Measurements from ENCODE around the gene TNP1. TPM values are rescaled to one million over a fixed set of nuclear protein-coding genes. Genes with fewer than 3 reads are reported as not detected.

The TNP1 gene
- total and polyA plus RNA-seq, 2 donors, result 0.57 to 3.4 TPM

DNA sequence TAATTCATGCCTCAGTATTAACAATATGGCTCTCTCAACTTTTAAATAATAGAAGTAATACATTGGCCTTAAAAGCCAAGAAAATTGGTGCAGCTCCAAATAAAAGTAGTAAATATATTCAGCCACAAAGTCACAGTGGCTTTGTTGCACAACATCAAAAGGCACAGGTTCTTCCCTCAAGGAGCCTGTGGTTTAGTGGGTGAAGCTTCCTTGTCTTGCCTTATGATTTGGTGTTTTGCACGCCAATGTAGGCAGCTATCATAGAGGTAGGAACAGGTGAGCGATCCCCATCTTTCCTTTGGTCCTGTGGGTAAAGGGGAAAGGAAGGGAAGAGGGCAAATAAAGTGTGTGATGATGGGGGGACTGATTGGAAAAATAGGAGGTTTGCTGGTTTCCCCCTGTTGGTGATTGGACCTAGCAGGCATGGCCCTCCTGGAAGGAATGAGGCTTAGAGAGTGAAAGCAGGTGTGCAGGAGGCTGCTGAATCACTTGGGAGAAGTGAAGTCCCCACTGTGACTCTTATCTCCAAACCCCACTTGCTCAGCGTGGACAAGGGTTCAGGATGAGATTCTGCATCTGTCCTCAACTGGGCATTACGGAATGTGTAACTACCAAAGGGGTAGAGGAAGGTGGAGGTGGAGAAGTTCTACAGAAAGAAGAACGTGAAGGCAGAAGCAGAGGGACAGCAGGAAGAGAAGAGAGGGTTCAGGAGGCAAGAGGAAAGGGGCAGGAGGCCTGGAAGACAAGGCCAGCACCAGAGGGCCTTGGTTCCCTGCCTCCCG, 20.1 kb upstream of the TNP1 start:
- Histone ChIP-seq H3K4me1 (ENCODE audit: control insufficient read depth in 2 of 2, insufficient read depth in 2 of 2, low read length in 2 of 2) (peaks cover 7 to 29% of the 10 kb centered on the region in 2 donors), H3K27me3 (ENCODE audit: control insufficient read depth in 2 of 2, insufficient read depth in 1 of 2, low read length in 1 of 2) (no peaks in the 10 kb centered on the region), H3K4me3 (ENCODE audit: low read length in 2 of 2) (no peak overlapping the region), H3K36me3 (ENCODE audit: control insufficient read depth in 2 of 2, insufficient read depth in 2 of 2, low read length in 1 of 2) (no peaks in the 10 kb centered on the region), H3K27ac (ENCODE audit: low read depth in 1 of 2, low read length in 1 of 2) (peak overlapping the region; percentile 28 to 31), H3K9me3 (ENCODE audit: control insufficient read depth in 2 of 2, insufficient read depth in 1 of 2, low read length in 1 of 2) (peaks cover 0 to 3% of the 10 kb centered on the region in 2 donors)
- 58% methylated on average over 6 of the region's 6 CpGs for WGBS
- peak in 2 of 9 donors; percentile 24 to 47 for DNase-seq (ENCODE audit: low read depth in 6 of 9, low spot score in 9 of 9)

DNA sequence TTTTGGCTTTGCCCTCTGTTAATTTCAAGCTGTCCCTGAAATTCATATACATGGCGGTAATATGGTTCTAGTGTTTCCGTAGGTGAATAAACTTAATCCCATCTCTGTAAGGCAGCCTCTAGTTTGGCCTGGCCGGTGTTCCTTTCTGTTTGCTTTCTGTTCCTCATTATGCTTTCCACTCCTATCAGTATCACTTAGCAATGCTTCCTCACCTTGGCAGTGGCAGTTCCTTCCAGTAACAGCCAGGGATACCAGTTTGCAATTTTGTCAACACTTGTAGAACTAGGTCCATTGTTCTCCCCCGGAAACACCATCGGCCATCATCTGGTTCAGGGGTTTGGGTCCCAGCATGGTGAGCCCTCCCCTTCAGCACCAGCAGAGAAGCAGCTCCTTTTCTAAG, 18.2 kb upstream of the TNP1 start:
- Histone ChIP-seq H3K4me3 (ENCODE audit: low read length in 2 of 2) (no peak overlapping the region), H3K27ac (ENCODE audit: low read depth in 1 of 2, low read length in 1 of 2) (no peak overlapping the region), H3K4me1 (ENCODE audit: control insufficient read depth in 2 of 2, insufficient read depth in 2 of 2, low read length in 2 of 2) (peaks cover 7 to 29% of the 10 kb centered on the region in 2 donors), H3K36me3 (ENCODE audit: control insufficient read depth in 2 of 2, insufficient read depth in 2 of 2, low read length in 1 of 2) (no peaks in the 10 kb centered on the region), H3K27me3 (ENCODE audit: control insufficient read depth in 2 of 2, insufficient read depth in 1 of 2, low read length in 1 of 2) (no peaks in the 10 kb centered on the region), H3K9me3 (ENCODE audit: control insufficient read depth in 2 of 2, insufficient read depth in 1 of 2, low read length in 1 of 2) (no peaks in the 10 kb centered on the region)
- DNase-seq (ENCODE audit: low read depth in 6 of 9, low spot score in 9 of 9), result no peak
- WGBS, result 97% methylated on average over 5 of the region's 5 CpGs

DNA sequence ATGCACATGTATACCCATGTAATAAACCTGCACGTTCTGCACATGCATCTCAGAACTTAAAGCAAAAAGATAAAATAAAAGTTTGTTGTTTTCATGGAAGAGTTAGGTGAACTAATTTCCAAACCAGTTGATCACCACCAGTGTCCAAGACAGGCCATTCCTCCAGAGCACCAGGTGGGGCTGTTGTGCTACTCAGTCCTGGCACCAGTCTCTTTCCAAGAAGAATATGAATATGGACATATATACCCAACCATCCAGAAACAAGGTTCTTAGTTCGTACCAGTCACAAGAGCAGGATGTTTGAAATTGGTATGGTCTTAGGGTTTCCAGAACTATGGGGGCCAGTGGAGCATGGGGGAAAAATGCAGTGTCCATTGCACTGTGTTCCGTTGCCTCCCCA, 17.2 kb upstream of the TNP1 start:
- Histone ChIP-seq H3K36me3 (ENCODE audit: control insufficient read depth in 2 of 2, insufficient read depth in 2 of 2, low read length in 1 of 2) (no peaks in the 10 kb centered on the region), H3K4me1 (ENCODE audit: control insufficient read depth in 2 of 2, insufficient read depth in 2 of 2, low read length in 2 of 2) (peaks cover 7 to 29% of the 10 kb centered on the region in 2 donors), H3K9me3 (ENCODE audit: control insufficient read depth in 2 of 2, insufficient read depth in 1 of 2, low read length in 1 of 2) (no peaks in the 10 kb centered on the region), H3K27ac (ENCODE audit: low read depth in 1 of 2, low read length in 1 of 2) (no peak overlapping the region), H3K4me3 (ENCODE audit: low read length in 2 of 2) (no peak overlapping the region), H3K27me3 (ENCODE audit: control insufficient read depth in 2 of 2, insufficient read depth in 1 of 2, low read length in 1 of 2) (no peaks in the 10 kb centered on the region)
- 94% methylated on average over 3 of the region's 3 CpGs for WGBS
- DNase-seq (ENCODE audit: low read depth in 6 of 9, low spot score in 9 of 9), result no peak

DNA sequence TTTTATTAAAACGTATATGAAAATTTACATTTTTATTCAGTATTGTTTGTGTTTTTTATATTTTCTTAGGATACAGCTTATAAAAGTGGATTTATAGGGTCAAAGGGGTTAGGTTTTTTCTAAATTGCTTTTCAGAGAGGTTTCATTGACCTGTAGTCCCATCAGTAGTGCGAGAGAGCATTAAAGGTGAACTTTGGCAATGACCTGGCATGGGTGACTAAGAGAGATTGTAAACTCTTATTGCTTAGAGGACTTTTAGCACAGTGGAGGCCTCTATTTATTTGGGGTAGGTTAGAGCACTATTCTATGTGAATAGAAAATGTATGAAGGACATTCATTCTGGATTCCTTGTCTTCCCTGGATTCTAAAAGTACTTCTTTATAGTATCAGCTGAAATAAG, 16.0 kb upstream of the TNP1 start:
- Histone ChIP-seq H3K4me1 (ENCODE audit: control insufficient read depth in 2 of 2, insufficient read depth in 2 of 2, low read length in 2 of 2) (peaks cover 7 to 22% of the 10 kb centered on the region in 2 donors), H3K9me3 (ENCODE audit: control insufficient read depth in 2 of 2, insufficient read depth in 1 of 2, low read length in 1 of 2) (no peaks in the 10 kb centered on the region), H3K4me3 (ENCODE audit: low read length in 2 of 2) (no peak overlapping the region), H3K27ac (ENCODE audit: low read depth in 1 of 2, low read length in 1 of 2) (no peak overlapping the region), H3K27me3 (ENCODE audit: control insufficient read depth in 2 of 2, insufficient read depth in 1 of 2, low read length in 1 of 2) (no peaks in the 10 kb centered on the region), H3K36me3 (ENCODE audit: control insufficient read depth in 2 of 2, insufficient read depth in 2 of 2, low read length in 1 of 2) (no peaks in the 10 kb centered on the region)
- no peak for DNase-seq (ENCODE audit: low read depth in 6 of 9, low spot score in 9 of 9)
- WGBS, result 97% methylated on average over 2 of the region's 2 CpGs

DNA sequence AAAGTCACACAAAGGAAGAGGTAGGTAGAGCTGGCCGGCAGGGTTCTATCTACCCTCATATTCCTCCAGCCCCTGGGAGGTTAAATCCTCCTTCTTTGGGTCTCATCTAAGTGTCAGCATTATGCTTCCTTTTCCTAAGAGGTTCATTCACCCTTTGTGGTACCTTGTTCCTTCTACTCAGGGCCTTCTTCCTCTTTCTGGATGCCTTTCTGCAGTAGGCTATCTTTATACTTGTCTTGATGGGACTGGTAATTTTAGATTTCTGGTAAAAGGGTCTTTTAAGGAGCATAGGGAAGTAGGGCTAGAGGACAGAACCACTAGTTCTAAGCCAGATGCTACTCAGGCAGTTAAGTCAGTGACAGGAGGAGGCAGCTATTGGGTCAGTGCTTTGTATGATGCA, 13.7 kb upstream of the TNP1 start:
- no peak overlapping the region for H3K27ac ChIP-seq (ENCODE audit: low read depth in 1 of 2, low read length in 1 of 2)
- H3K9me3 ChIP-seq (ENCODE audit: control insufficient read depth in 2 of 2, insufficient read depth in 1 of 2, low read length in 1 of 2), result no peaks in the 10 kb centered on the region
- H3K36me3 ChIP-seq (ENCODE audit: control insufficient read depth in 2 of 2, insufficient read depth in 2 of 2, low read length in 1 of 2), result no peaks in the 10 kb centered on the region
- H3K4me3 ChIP-seq (ENCODE audit: low read length in 2 of 2), result no peak overlapping the region
- H3K27me3 ChIP-seq (ENCODE audit: control insufficient read depth in 2 of 2, insufficient read depth in 1 of 2, low read length in 1 of 2), result no peaks in the 10 kb centered on the region
- peaks cover 0 to under 1% of the 10 kb centered on the region in 2 donors for H3K4me1 ChIP-seq (ENCODE audit: control insufficient read depth in 2 of 2, insufficient read depth in 2 of 2, low read length in 2 of 2)
- no peak for DNase-seq (ENCODE audit: low read depth in 6 of 9, low spot score in 9 of 9)
- WGBS, result 49% methylated on average over 1 of the region's 1 CpG

DNA sequence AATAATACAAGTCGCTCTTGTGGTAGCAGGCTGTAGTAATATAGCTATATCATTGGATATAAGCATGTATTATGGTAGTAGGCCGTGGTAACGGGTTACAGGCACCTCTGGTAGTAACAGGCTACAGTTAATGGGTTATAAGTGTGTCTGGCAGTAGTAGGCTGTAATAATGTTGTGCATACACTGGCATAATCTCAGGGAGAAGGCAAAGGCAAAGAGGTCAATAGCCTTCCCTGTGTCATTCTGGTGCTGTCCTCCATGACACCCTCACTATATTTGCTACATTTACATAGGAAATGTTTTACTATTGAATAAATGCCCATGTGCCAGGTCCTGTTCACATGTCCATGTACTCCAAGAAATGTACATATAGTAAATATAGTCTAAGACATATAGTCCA, 12.8 kb upstream of the TNP1 start:
- Histone ChIP-seq H3K9me3 (ENCODE audit: control insufficient read depth in 2 of 2, insufficient read depth in 1 of 2, low read length in 1 of 2) (no peaks in the 10 kb centered on the region), H3K4me3 (ENCODE audit: low read length in 2 of 2) (no peak overlapping the region), H3K27ac (ENCODE audit: low read depth in 1 of 2, low read length in 1 of 2) (no peak overlapping the region), H3K36me3 (ENCODE audit: control insufficient read depth in 2 of 2, insufficient read depth in 2 of 2, low read length in 1 of 2) (no peaks in the 10 kb centered on the region), H3K27me3 (ENCODE audit: control insufficient read depth in 2 of 2, insufficient read depth in 1 of 2, low read length in 1 of 2) (no peaks in the 10 kb centered on the region), H3K4me1 (ENCODE audit: control insufficient read depth in 2 of 2, insufficient read depth in 2 of 2, low read length in 2 of 2) (no peaks in the 10 kb centered on the region)
- 99% methylated on average over 3 of the region's 3 CpGs for WGBS
- DNase-seq (ENCODE audit: low read depth in 6 of 9, low spot score in 9 of 9), result no peak

DNA sequence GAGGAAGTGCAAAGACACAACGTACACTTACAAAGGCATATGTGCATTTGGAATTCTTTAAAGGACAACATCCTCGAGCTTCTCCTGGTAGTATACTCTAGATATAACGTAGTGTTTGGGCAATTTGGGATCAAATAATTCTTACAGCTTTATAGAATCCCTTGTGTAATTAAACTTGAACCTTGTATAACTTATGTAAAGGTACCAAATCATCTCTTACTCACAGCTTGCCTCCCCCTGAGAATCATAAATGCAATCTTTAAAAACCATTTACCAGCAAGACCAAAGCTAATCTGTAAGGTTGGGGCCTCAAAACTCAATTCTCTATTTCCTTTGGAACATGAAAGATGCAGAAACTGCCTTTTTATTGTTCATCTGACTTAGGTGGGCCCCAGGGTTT, 12.2 kb upstream of the TNP1 start:
- no peak for DNase-seq (ENCODE audit: low read depth in 6 of 9, low spot score in 9 of 9)
- no peaks in the 10 kb centered on the region for H3K9me3 ChIP-seq (ENCODE audit: control insufficient read depth in 2 of 2, insufficient read depth in 1 of 2, low read length in 1 of 2)
- H3K27ac ChIP-seq (ENCODE audit: low read depth in 1 of 2, low read length in 1 of 2), result no peak overlapping the region
- no peak overlapping the region for H3K4me3 ChIP-seq (ENCODE audit: low read length in 2 of 2)
- no peaks in the 10 kb centered on the region for H3K4me1 ChIP-seq (ENCODE audit: control insufficient read depth in 2 of 2, insufficient read depth in 2 of 2, low read length in 2 of 2)
- H3K27me3 ChIP-seq (ENCODE audit: control insufficient read depth in 2 of 2, insufficient read depth in 1 of 2, low read length in 1 of 2), result no peaks in the 10 kb centered on the region
- WGBS, result 97% methylated on average over 3 of the region's 3 CpGs
- H3K36me3 ChIP-seq (ENCODE audit: control insufficient read depth in 2 of 2, insufficient read depth in 2 of 2, low read length in 1 of 2), result no peaks in the 10 kb centered on the region

DNA sequence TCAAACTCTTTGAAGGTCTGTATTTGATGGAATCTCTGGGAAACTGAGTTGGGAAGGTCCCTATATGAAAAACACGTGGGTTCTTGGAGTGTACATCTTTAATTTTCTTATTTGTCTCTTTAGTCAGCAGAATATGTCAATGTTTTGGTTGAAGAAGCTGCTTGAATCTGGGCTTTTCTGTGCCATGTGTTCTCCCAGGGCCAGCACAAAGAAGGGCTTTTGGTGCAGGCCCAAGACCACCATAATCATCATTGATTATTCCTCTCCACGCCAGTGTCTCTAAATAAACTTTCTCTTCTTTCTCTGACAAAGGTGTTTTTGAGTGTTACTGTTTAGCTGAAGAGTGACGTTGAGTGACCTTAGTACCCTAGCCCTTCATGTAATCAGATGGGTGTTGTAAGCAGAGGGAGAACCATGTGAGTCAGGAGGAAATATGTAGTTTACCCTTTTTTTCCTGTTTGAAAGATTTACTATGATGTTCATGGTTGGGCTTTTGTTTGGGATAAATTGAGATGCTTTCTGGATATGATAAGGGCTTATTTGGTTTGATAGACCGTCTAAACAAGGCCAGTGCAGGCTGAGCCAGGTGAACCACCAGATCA, 11.6 kb upstream of the TNP1 start:
- Histone ChIP-seq H3K36me3 (ENCODE audit: control insufficient read depth in 2 of 2, insufficient read depth in 2 of 2, low read length in 1 of 2) (no peaks in the 10 kb centered on the region), H3K4me1 (ENCODE audit: control insufficient read depth in 2 of 2, insufficient read depth in 2 of 2, low read length in 2 of 2) (peaks cover 0 to 4% of the 10 kb centered on the region in 2 donors), H3K4me3 (ENCODE audit: low read length in 2 of 2) (no peak overlapping the region), H3K9me3 (ENCODE audit: control insufficient read depth in 2 of 2, insufficient read depth in 1 of 2, low read length in 1 of 2) (no peaks in the 10 kb centered on the region), H3K27me3 (ENCODE audit: control insufficient read depth in 2 of 2, insufficient read depth in 1 of 2, low read length in 1 of 2) (no peaks in the 10 kb centered on the region), H3K27ac (ENCODE audit: low read depth in 1 of 2, low read length in 1 of 2) (no peak overlapping the region)
- no peak for DNase-seq (ENCODE audit: low read depth in 6 of 9, low spot score in 9 of 9)
- 86% methylated on average over 4 of the region's 4 CpGs for WGBS

DNA sequence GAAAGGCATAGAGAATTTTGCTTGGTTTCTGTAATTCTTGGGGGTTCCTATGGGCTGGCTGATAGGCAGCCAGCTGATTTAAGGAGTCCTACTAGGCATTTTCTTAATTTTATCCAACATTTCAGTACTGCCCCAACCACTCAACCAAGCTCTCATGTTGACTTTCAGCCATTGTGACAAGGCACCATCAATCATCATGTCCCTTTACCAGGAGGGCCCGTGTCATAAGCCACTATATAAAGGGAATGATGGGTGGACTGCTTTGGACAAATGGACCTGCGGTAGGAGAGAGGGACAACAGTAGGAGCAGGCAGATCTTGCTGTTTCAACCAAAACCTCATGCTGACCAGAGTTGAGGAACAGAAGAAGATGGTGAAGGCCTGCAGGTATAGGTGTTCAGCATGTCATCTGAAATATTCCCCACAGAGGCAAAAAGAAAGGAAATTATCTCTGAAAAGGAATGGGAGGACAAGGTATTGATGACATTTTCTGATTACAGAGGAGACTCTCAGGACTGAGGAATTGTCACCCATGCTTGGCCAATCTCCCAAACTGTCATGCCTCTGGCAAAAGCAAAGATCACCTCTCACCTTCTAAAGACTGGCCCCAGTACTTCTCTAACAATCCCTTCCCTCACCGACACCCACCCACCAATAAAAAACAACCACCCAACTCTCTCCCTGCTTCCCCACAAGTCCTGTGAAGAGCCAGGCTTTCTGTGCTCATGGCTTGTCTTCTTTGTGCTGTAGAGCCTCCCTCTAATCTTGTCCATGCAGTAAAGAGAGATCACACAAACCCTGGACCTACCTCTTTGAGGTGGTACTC, 10.9 kb upstream of the TNP1 start:
- Histone ChIP-seq H3K27ac (ENCODE audit: low read depth in 1 of 2, low read length in 1 of 2) (no peak overlapping the region), H3K4me1 (ENCODE audit: control insufficient read depth in 2 of 2, insufficient read depth in 2 of 2, low read length in 2 of 2) (peaks cover 0 to 7% of the 10 kb centered on the region in 2 donors), H3K4me3 (ENCODE audit: low read length in 2 of 2) (no peak overlapping the region), H3K27me3 (ENCODE audit: control insufficient read depth in 2 of 2, insufficient read depth in 1 of 2, low read length in 1 of 2) (no peaks in the 10 kb centered on the region), H3K36me3 (ENCODE audit: control insufficient read depth in 2 of 2, insufficient read depth in 2 of 2, low read length in 1 of 2) (no peaks in the 10 kb centered on the region), H3K9me3 (ENCODE audit: control insufficient read depth in 2 of 2, insufficient read depth in 1 of 2, low read length in 1 of 2) (no peaks in the 10 kb centered on the region)
- no peak for DNase-seq (ENCODE audit: low read depth in 6 of 9, low spot score in 9 of 9)
- 94% methylated on average over 3 of the region's 3 CpGs for WGBS
